Breast epithelium (tissue), 4 donors: ENCODE results near the gene ZNF217. TPM values are rescaled to one million over a fixed set of nuclear protein-coding genes. Genes with fewer than 3 reads are reported as not detected.
"Not testable (repeated sequence)": the region's sequence is repeated elsewhere in the genome, so short reads cannot be mapped to it uniquely, and the experiment has no call there.

Experiments
- DNase-seq, 2 donors: peaks; one replicate each; pipeline ENCODE4 v3.0.0-alpha.2; 2019; ENCODE audit warnings: low spot score in 2 of 2
- H3K27ac ChIP-seq, 2 donors: fragments of 200-600 bp; sonication (generic) in 1 of 2; one replicate each; pipeline ENCODE4 v1.5.1; 2016 to 2019; ENCODE audit warnings: mild to moderate bottlenecking in 1 of 2
- H3K27me3 ChIP-seq, 2 donors: fragments of 200-600 bp; sonication (generic) in 1 of 2; one replicate each; pipeline versions ENCODE4 v1.5.1 to v1.6.0; 2017 to 2019; ENCODE audit warnings: control low read depth in 1 of 2, mild to moderate bottlenecking in 1 of 2
- H3K36me3 ChIP-seq: fragments of 200-600 bp; one replicate; pipeline ENCODE4 v1.5.1; 2019
- H3K4me1 ChIP-seq, 2 donors: fragments of 200-600 bp; sonication (generic); one replicate each; pipeline ENCODE4 v1.5.1; 2016 to 2019; ENCODE audit warnings: control low read depth in 1 of 2
- H3K4me3 ChIP-seq, 3 donors: fragments of 200-600 bp; sonication (generic); 1 replicate in 2 of 3; 2 replicates in 1 of 3; pipeline ENCODE4 v1.5.1; 2016 to 2019; ENCODE audit warnings: mild to moderate bottlenecking in 3 of 3, moderate library complexity in 2 of 3
- H3K9me3 ChIP-seq, 2 donors: fragments of 200-600 bp; sonication (generic) in 1 of 2; one replicate each; pipeline ENCODE4 v1.5.1; 2016 to 2019; ENCODE audit warnings: control low read depth in 1 of 2
- POLR2A ChIP-seq: fragments of 450-650 bp; IDR thresholded peaks from one replicate; pipeline ENCODE4 v1.6.1; 2016; ENCODE audit warnings: antibody characterized with exemption, mild to moderate bottlenecking, moderate library complexity
- POLR2AphosphoS5 ChIP-seq, 3 donors: sonication (generic); formaldehyde crosslinking; IDR thresholded peaks; one replicate each; pipeline ENCODE4 v1.6.1; 2017; ENCODE audit warnings: antibody characterized with exemption in 3 of 3
- intact Hi-C: fragments of 100-400 bp; cut with DNase I; formaldehyde crosslinking; loops from one replicate; pipeline ENCODE4 v1.15.1; 2023; ENCODE audit warnings: low total_unique reads
- total RNA-seq, 3 donors: library from RNA; depleted of rRNA; stranded (reverse); fragments of >200 nt; gene quantifications; one replicate each; pipeline ENCODE4 v1.1.0, GENCODE V29; 2016
- TF ChIP-seq, protein P1 (sequence below), 3 donors: fragments of 450-650 bp; IDR thresholded peaks; one replicate each; pipeline ENCODE4 v1.5.1; 2016 to 2017; ENCODE audit warnings: antibody characterized with exemption in 3 of 3, mild to moderate bottlenecking in 3 of 3, moderate library complexity in 3 of 3

ZNF217 gene
- total RNA-seq, 3 donors from 2014 or later, result 22.4 to 54.7 (median 48.3) TPM

DNA sequence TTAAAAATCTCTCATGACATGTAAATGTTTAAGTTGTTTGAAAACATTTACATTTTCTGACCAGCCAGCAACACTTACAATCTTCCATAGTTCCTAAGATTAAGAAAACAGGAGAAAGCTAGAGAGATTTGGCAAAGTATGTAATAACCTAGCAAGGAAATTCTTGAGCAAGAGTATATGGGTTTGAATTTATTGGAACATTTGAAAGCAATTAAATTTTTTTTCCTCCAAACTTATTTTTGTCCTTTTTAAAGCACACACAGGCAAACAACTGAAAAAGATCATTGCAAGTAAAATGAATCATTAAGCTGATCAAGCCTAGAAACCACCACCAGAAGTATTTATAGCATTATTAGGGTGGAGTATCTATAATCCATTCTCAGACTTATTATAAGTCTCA, 20.1 kb upstream of the ZNF217 start:
- H3K4me1 ChIP-seq, result peaks cover 0 to 3% of the 10 kb centered on the region in 2 donors
- H3K4me3 ChIP-seq, result no peak overlapping the region
- intact Hi-C loops, result no loop called here
- TF ChIP-seq POLR2AphosphoS5 (IDR thresholded peaks at IDR 0.05), result no peak
- TF ChIP-seq, protein P1, sequence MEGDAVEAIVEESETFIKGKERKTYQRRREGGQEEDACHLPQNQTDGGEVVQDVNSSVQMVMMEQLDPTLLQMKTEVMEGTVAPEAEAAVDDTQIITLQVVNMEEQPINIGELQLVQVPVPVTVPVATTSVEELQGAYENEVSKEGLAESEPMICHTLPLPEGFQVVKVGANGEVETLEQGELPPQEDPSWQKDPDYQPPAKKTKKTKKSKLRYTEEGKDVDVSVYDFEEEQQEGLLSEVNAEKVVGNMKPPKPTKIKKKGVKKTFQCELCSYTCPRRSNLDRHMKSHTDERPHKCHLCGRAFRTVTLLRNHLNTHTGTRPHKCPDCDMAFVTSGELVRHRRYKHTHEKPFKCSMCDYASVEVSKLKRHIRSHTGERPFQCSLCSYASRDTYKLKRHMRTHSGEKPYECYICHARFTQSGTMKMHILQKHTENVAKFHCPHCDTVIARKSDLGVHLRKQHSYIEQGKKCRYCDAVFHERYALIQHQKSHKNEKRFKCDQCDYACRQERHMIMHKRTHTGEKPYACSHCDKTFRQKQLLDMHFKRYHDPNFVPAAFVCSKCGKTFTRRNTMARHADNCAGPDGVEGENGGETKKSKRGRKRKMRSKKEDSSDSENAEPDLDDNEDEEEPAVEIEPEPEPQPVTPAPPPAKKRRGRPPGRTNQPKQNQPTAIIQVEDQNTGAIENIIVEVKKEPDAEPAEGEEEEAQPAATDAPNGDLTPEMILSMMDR (IDR thresholded peaks at IDR 0.05), result no peak
- TF ChIP-seq POLR2A, result no peak
- H3K36me3 ChIP-seq, result no peaks in the 10 kb centered on the region
- H3K27me3 ChIP-seq, result no peaks in the 10 kb centered on the region
- no peak for DNase-seq
- H3K9me3 ChIP-seq, result no peaks in the 10 kb centered on the region
- H3K27ac ChIP-seq, result peak overlapping the region in 1 of 2 donors; percentile 30

DNA sequence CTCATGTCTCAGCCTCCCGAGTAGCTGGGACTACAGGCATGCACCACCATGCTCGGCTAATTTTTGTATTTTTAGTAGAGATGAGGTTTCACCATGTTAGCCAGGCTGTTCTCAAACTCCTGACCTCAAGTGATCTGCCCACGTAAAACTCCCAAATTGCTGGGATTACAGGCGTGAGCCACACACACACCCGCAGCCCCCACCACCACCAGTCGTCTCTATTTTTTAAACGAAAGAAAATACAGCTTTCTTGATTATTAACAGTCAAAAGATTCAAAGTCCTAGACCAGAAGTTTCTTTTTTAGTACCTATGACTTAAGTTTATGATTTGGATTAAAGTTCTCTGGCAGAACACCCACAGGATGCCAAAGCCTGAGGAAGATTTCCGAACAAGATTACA, 18.6 kb upstream of the ZNF217 start:
- H3K4me1 ChIP-seq, intact Hi-C loops, H3K36me3 ChIP-seq, H3K9me3 ChIP-seq, DNase-seq, H3K27me3 ChIP-seq, H3K4me3 ChIP-seq: not testable (repeated sequence)
- peak overlapping the region in 1 of 2 donors; percentile 13 for H3K27ac ChIP-seq

DNA sequence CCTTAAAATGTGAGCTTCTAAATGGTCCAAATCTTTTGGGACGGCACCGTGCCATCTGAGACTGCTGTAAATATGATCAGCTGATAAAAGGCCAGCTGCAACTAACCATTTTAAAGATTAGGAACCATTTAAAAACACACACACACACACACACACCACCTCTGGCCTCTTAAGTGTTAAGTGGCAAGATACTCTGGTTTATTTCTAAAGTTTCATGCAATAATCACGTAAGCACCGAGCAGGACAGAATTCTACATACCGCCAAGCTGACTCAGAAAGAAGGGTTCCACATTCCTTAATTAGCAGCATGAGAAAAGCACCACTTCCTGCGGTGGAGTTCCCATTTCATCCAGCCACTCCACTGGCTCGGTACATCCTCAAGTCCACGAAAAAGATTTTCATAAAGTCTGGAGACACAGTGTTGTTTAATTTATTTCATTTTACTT, 17.8 kb upstream of the ZNF217 start:
- DNase-seq, result no peak
- no peak for TF ChIP-seq POLR2AphosphoS5 (IDR thresholded peaks at IDR 0.05)
- TF ChIP-seq, protein P1 (IDR thresholded peaks at IDR 0.05), result no peak
- no peak for TF ChIP-seq POLR2A

DNA sequence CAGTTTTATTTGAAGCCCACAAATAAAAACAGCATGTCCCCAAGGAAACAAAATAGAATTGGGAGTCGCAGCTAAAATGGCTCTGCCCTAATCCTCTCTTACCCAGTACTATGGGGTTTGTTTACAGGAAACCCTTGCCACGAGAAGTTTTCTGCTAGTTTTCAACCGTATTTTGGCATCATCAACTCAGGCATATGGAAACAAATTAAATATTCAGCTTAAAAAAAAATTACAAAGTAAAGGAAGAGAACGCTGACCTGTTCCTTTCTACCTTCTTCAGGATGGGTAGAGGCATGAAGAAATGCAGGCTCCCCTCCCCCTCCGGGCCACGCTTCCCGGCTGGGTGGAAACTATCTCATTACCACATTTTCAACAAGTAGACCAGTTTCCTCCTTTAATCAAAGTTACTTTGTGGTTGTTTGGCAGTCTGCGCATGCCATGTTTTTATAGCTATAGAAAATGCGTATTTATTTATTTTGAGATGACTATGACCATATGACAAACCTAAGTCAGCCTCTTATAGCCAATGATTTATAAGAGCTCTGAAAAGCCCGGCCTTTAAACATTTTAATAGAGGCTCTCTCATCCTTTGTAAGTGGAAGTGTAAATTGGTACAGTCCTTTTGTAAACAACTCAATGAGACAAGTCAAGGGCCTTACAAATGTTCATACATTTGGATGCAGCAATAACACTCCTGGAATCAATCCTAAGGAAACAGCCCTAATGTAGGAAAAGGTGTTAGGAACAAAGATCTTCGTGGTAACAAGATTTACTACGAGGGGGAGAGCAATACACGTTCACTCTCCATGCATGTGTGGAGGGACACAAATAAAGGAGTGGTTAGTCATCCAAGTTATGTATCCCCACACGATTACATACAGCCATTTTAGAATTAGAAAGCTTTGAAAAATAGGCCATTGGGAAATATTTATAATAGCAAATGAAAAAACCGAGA, 16.1 kb upstream of the ZNF217 start:
- DNase-seq, result peak in 1 of 2 donors; percentile 18

More for the DNA sequence above, 17.8 kb upstream of the ZNF217 start:
- H3K27ac ChIP-seq, result peak overlapping the region; percentile 11 to 19
- no peaks in the 10 kb centered on the region for H3K36me3 ChIP-seq
- no peaks in the 10 kb centered on the region for H3K27me3 ChIP-seq
- H3K4me1 ChIP-seq, result peaks cover 0 to 3% of the 10 kb centered on the region in 2 donors
- no peaks in the 10 kb centered on the region for H3K9me3 ChIP-seq
- intact Hi-C loops, result no loop called here
- H3K4me3 ChIP-seq, result no peak overlapping the region

DNA sequence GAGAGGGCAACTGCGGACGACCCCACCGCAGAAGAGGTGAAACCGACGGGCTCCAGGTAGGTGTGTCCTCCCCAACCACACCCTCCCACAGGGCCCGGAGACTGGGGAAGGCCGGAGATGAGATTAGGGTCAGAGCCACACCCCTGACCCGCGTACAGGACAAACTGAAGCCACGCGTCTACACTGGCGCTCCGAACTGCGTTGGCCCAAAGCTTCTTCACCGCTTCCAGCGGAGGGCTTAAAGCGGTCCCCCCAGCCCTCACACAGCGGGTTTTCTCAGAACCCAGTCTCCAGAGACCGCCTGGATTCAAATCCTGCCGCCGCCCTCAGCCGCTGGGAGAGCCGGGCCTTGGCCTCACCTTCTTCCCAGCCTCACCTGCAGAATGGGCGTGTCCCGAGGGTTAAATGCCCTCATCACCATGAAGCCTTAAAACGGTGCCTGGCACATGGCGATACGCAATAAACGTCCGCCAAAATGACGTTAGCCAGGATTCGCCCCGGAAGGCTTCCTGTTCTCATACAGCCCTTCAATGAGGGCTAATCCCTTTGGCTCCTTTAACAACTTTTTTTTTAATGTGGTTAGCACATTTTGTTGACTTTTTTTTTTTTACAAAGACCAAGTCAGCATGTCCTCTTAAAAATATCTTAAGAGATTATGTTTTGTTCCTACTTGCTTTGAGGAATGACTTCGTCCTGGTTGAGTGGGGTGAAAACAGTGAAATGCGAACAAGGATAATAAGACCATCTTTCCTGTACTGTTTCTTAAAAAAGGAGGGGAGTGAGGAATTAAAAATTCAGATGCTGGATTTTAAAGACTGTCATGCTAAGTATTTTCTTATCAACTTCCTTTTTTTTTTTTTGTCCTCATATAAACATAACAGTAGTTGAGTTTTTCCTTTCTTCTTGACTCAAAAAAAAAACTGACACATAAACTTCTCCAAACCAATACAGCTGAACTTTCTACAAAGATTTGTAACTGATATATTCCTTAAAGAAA, 15.1 kb upstream of the ZNF217 start:
- no peak for TF ChIP-seq POLR2A
- no peak for TF ChIP-seq POLR2AphosphoS5 (IDR thresholded peaks at IDR 0.05)
- TF ChIP-seq, protein P1 (IDR thresholded peaks at IDR 0.05), result no peak
- Histone ChIP-seq H3K4me1 (peaks cover 0 to 3% of the 10 kb centered on the region in 2 donors), H3K27me3 (no peaks in the 10 kb centered on the region), H3K36me3 (no peaks in the 10 kb centered on the region), H3K27ac (peak overlapping the region; percentile 25 to 50), H3K9me3 (no peaks in the 10 kb centered on the region), H3K4me3 (no peak overlapping the region)
- intact Hi-C loops, result no loop called here
- peak in 1 of 2 donors; percentile 19 for DNase-seq

More for the DNA sequence above, 16.1 kb upstream of the ZNF217 start:
- Histone ChIP-seq H3K4me3 (no peak overlapping the region), H3K36me3 (no peaks in the 10 kb centered on the region), H3K4me1 (peaks cover 0 to 3% of the 10 kb centered on the region in 2 donors), H3K27me3 (no peaks in the 10 kb centered on the region), H3K27ac (peak overlapping the region in 1 of 2 donors; percentile 40), H3K9me3 (no peaks in the 10 kb centered on the region)
- TF ChIP-seq POLR2A (no peak), POLR2AphosphoS5 (IDR thresholded peaks at IDR 0.05) (no peak)
- TF ChIP-seq, protein P1 (IDR thresholded peaks at IDR 0.05), result no peak
- intact Hi-C loops, result no loop called here
